SU-DHL-6 (cell line): ENCODE results near the gene TOX2.

ENCODE experiments used
- EZH2phosphoT487 ChIP-seq: fragments of 200-600 bp; sonication (generic), shearing (Covaris generic); conservative IDR thresholded peaks from 2 replicates; pipeline ENCODE4 v1.6.1; 2018; ENCODE audit warnings: mild to moderate bottlenecking, antibody characterized with exemption, low read length, moderate library complexity, mixed read lengths
- TF ChIP-seq, protein P1 (sequence below): fragments of 200-600 bp; sonication (generic); IDR thresholded peaks from one replicate; pipeline ENCODE4 v1.5.1; 2017; ENCODE audit warnings: antibody characterized with exemption, mild to moderate bottlenecking, low read length, moderate library complexity; ENCODE audit not compliant: insufficient read depth, poor library complexity, severe bottlenecking

DNA sequence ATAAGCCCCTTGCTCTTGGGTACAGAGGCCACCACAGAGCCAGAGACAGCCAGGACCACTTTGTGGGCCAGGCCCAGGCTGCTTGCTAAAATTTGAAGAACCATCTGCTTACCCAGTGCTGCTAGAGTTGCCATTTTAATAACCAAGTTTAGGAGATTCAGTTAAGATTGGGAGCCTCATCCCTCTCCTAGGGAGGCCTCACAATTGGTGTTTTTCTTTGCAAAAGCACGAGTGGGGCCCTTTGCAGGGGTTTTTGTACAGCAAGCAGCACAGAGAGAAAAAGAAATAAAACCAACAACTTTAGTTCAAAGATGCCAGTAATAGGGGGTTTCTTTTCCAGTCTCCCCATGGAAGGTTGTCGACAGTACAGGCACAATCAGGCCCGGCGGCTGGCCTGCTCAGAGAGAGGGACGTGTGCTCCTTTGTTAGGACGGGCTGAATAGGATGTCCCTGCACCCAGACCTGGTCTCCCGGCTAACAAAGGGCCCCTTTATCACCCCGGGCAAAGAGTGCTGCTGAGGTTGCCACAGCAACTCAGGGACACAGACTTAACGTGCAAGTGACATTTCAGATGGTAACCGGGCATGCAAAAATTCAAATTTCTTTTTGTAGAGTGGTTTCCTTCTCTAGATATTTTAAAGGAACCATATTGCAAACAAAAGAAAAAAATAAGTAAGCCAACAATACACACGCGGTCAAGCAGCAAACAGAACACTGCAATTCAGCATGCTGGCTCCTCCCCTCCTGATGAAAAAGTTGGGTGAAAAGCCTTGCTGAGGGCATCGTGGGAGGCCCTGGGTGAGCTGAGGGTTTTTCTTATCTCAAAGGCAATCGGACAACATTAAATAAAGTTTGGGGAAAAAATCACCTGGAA, 10.5 kb upstream of the TOX2 start:
- TF ChIP-seq, protein P1, sequence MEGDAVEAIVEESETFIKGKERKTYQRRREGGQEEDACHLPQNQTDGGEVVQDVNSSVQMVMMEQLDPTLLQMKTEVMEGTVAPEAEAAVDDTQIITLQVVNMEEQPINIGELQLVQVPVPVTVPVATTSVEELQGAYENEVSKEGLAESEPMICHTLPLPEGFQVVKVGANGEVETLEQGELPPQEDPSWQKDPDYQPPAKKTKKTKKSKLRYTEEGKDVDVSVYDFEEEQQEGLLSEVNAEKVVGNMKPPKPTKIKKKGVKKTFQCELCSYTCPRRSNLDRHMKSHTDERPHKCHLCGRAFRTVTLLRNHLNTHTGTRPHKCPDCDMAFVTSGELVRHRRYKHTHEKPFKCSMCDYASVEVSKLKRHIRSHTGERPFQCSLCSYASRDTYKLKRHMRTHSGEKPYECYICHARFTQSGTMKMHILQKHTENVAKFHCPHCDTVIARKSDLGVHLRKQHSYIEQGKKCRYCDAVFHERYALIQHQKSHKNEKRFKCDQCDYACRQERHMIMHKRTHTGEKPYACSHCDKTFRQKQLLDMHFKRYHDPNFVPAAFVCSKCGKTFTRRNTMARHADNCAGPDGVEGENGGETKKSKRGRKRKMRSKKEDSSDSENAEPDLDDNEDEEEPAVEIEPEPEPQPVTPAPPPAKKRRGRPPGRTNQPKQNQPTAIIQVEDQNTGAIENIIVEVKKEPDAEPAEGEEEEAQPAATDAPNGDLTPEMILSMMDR = no peak
- TF ChIP-seq EZH2phosphoT487 = no peak
